Measurements from ENCODE around the gene RAPGEF5. TPM values are rescaled to one million over a fixed set of nuclear protein-coding genes. Genes with fewer than 3 reads are reported as not detected.

The RAPGEF5 gene
- total and polyA plus RNA-seq, 10 of the 15 experiments (the other 5 are each of a cell fraction or from before 2014, with no cell fraction given), result 0.38 to 4.0 (median 1.6) TPM; not detected in 1

GRCh38 chr7:22400150-22400814 is 43.3 kb upstream of the RAPGEF5 start:
- WGBS (ENCODE audit: insufficient coverage, insufficient replicate concordance, low lambda C conversion rate, missing lambda C conversion rate), result 68% methylated on average over 10 of the region's 10 CpGs
- H4K20me1 ChIP-seq (ENCODE audit: control insufficient read depth, insufficient read depth), result no peaks in the 10 kb centered on the region
- no peaks in the 10 kb centered on the region for H3K36me3 ChIP-seq (ENCODE audit: control insufficient read depth in 2 of 2, insufficient read depth in 2 of 2, low read length in 1 of 2)
- no peak overlapping the region for H3K4me2 ChIP-seq (ENCODE audit: control insufficient read depth, insufficient read depth)
- CTCF ChIA-PET, result interaction anchor here (1.2 kb wide), 1 partner anchor 31 kb away, joined by 3 read pairs; no protein-coding TSS in a partner anchor
- in situ Hi-C loops (cut with MboI), result no loop called here
- no peaks in the 10 kb centered on the region for H3K27me3 ChIP-seq (replicated peaks in 1 of 2; ENCODE audit: control insufficient read depth in 2 of 2, insufficient read depth in 2 of 2, low read length in 1 of 2)
- ATAC-seq (no peak), DNase-seq (ENCODE audit: low read depth, low spot score) (no peak), FAIRE-seq (no peak)
- no peak overlapping the region for H3K4me3 ChIP-seq
- SMC1A ChIA-PET (ENCODE audit: uncharacterized antibody, unreplicated experiment), result interaction anchor here (1.1 to 3.3 kb wide), 3 partner anchors 10 to 290 kb away, joined by 3 to 19 read pairs (median 3); no protein-coding TSS in a partner anchor
- no peak overlapping the region for H3K9ac ChIP-seq (ENCODE audit: control insufficient read depth, insufficient read depth, low read length)
- no peaks in the 10 kb centered on the region for H3K79me2 ChIP-seq (ENCODE audit: control insufficient read depth, insufficient read depth, low read length)
- no peak overlapping the region for H2AFZ ChIP-seq (ENCODE audit: control insufficient read depth, low read depth, low read length)
- intact Hi-C loops (cut with micrococcal nuclease; ENCODE audit: unreplicated experiment), result loop anchor here (5.0 kb wide), 1 partner anchor 47 kb away; no protein-coding TSS in a partner anchor
- peaks cover 17% of the 10 kb centered on the region for H3K4me1 ChIP-seq (ENCODE audit: control insufficient read depth, insufficient read depth, low read length)
- POLR2A ChIA-PET, result no interaction called here
- RAD21 ChIA-PET (ENCODE audit: unreplicated experiment), result interaction anchor here (1.5 to 2.9 kb wide), 2 partner anchors 10 to 45 kb away, joined by 3 to 13 read pairs; no protein-coding TSS in a partner anchor
- H3K9me3 ChIP-seq (replicated peaks; ENCODE audit: control insufficient read depth, insufficient read depth, low read length), result no peaks in the 10 kb centered on the region; the same call in 2 of the 3 replicates
- H3K27ac ChIP-seq (ENCODE audit: control insufficient read depth, insufficient read depth), result no peak overlapping the region
- BruUV-seq (replicated peaks), result no TSS peak
- TF ChIP-seq SIN3A (IDR thresholded peaks at IDR 0.05; ENCODE audit: low read depth, low read length) (no peak), BRCA1 (IDR thresholded peaks at IDR 0.05; ENCODE audit: low read depth, low read length) (no peak), TAF1 (IDR thresholded peaks at IDR 0.05; ENCODE audit: borderline replicate concordance, low read depth, low read length) (no peak), MEF2A (IDR thresholded peaks at IDR 0.05; ENCODE audit: insufficient read depth, low read depth, low read length) (no peak), NR2C2 (IDR thresholded peaks at IDR 0.05; ENCODE audit: borderline replicate concordance, control insufficient read depth, insufficient read length, low read depth) (no peak), WRNIP1 (IDR thresholded peaks at IDR 0.05; ENCODE audit: borderline replicate concordance, low read depth, low read length) (no peak), BCL3 (IDR thresholded peaks at IDR 0.05; ENCODE audit: borderline replicate concordance, insufficient read depth, low read depth, low read length, poor library complexity, severe bottlenecking) (no peak), IRF4 (IDR thresholded peaks at IDR 0.05; ENCODE audit: low read depth, low read length) (no peak), ATF7 (IDR thresholded peaks at IDR 0.05; ENCODE audit: low read depth) (no peak), PAX8 (IDR thresholded peaks at IDR 0.05) (no peak), ATF2 (IDR thresholded peaks at IDR 0.05; ENCODE audit: low read length) (no peak), RUNX3 (IDR thresholded peaks at IDR 0.05; ENCODE audit: low read length) (no peak), EED (IDR thresholded peaks at IDR 0.05; ENCODE audit: low read depth) (no peak), CBX3 (IDR thresholded peaks at IDR 0.05; ENCODE audit: borderline replicate concordance, low read depth) (no peak), E2F8 (IDR thresholded peaks at IDR 0.05; ENCODE audit: low read depth, partially characterized antibody) (no peak), ZNF384 (IDR thresholded peaks at IDR 0.05; ENCODE audit: borderline replicate concordance, low read depth, low read length) (no peak), IKZF2 (IDR thresholded peaks at IDR 0.05) (no peak)

Data from GM12878 (cell line).